CD4-positive, CD25-positive, alpha-beta regulatory T cell (primary cell): ENCODE data around the gene HADHB. TPM values are rescaled to one million over a fixed set of nuclear protein-coding genes. Genes with fewer than 3 reads are reported as not detected.
"Not testable (repeated sequence)": the region's sequence is repeated elsewhere in the genome, so short reads cannot be mapped to it uniquely, and the experiment has no call there.

Experiments
- ATAC-seq, 2 donors: fragments of 150-1000 bp; cut with Tn5 transposase; one replicate each; pipeline ENCODE4 v1.10.0; 2021; ENCODE audit warnings: low read depth in 2 of 2, moderate number of reproducible peaks in 2 of 2, moderate library complexity in 1 of 2
- DNase-seq, 3 donors: peaks; one replicate each; pipeline versions ENCODE4 v3.0.0 to v3.0.0-alpha.2; 2012 to 2022; ENCODE audit warnings: mixed read lengths in 1 of 3
- H3K27ac ChIP-seq: one replicate; pipeline ENCODE4 v1.7.0; 2013; ENCODE audit warnings: mild to moderate bottlenecking, low read length; ENCODE audit not compliant: insufficient read depth, poor library complexity, severe bottlenecking
- H3K27me3 ChIP-seq: one replicate; pipeline ENCODE4 v1.7.0; 2013; ENCODE audit warnings: low read length; ENCODE audit not compliant: control insufficient read depth, insufficient read depth
- H3K36me3 ChIP-seq: one replicate; pipeline ENCODE4 v1.7.0; 2013; ENCODE audit warnings: mild to moderate bottlenecking, low read length, moderate library complexity; ENCODE audit not compliant: control insufficient read depth, insufficient read depth
- H3K4me1 ChIP-seq: 2 replicates; pipeline ENCODE4 v1.7.0; 2013; ENCODE audit warnings: mild to moderate bottlenecking, low read length; ENCODE audit not compliant: insufficient read depth, control insufficient read depth, poor library complexity, severe bottlenecking
- H3K4me3 ChIP-seq: one replicate; pipeline ENCODE4 v1.7.0; 2013; ENCODE audit warnings: low read depth, mild to moderate bottlenecking, low read length, moderate library complexity
- H3K9me3 ChIP-seq, 2 experiments: 1 replicate in 1 of 2; 2 replicates in 1 of 2; pipeline ENCODE4 v1.7.0; 2013; ENCODE audit warnings: low read length in 2 of 2, mild to moderate bottlenecking in 1 of 2, moderate library complexity in 1 of 2; ENCODE audit not compliant: control insufficient read depth in 2 of 2
- H3K27ac Mint-ChIP-seq, 3 donors: one replicate each; pipeline ENCODE4 v1.8.0; 2020 to 2022; ENCODE audit warnings: mild to moderate bottlenecking in 3 of 3, mixed read lengths in 3 of 3, moderate library complexity in 2 of 3
- H3K27me3 Mint-ChIP-seq: one replicate; pipeline ENCODE4 v1.8.0; 2022; ENCODE audit warnings: mild to moderate bottlenecking, mixed read lengths
- H3K36me3 Mint-ChIP-seq: one replicate; pipeline ENCODE4 v1.8.0; 2020; ENCODE audit warnings: mixed read lengths
- H3K4me1 Mint-ChIP-seq, 4 donors: one replicate each; pipeline ENCODE4 v1.8.0; 2020 to 2022; ENCODE audit warnings: mixed read lengths in 4 of 4, mild to moderate bottlenecking in 1 of 4
- H3K4me3 Mint-ChIP-seq, 4 donors: one replicate each; pipeline ENCODE4 v1.8.0; 2020 to 2022; ENCODE audit warnings: mild to moderate bottlenecking in 4 of 4, mixed read lengths in 4 of 4, moderate library complexity in 3 of 4
- H3K9me3 Mint-ChIP-seq, 7 donors: one replicate each; pipeline ENCODE4 v1.8.0; 2020 to 2022; ENCODE audit warnings: mixed read lengths in 7 of 7, mild to moderate bottlenecking in 3 of 7, moderate library complexity in 2 of 7
- polyA plus RNA-seq, 4 donors: library from polyadenylated mRNA; unstranded; fragments of 300-500 nt; fragmentation: Illumina TruSeq; gene quantifications; one replicate each; pipeline ENCODE4 v1.2.3, GENCODE V29; 2021
- total RNA-seq: library from RNA; stranded (reverse); gene quantifications from one replicate; pipeline ENCODE4 v1.2.3, GENCODE V29; 2022

HADHB gene
- total and polyA plus RNA-seq, 5 donors from 2014 or later = 58.9 to 139 (median 121) TPM

DNA sequence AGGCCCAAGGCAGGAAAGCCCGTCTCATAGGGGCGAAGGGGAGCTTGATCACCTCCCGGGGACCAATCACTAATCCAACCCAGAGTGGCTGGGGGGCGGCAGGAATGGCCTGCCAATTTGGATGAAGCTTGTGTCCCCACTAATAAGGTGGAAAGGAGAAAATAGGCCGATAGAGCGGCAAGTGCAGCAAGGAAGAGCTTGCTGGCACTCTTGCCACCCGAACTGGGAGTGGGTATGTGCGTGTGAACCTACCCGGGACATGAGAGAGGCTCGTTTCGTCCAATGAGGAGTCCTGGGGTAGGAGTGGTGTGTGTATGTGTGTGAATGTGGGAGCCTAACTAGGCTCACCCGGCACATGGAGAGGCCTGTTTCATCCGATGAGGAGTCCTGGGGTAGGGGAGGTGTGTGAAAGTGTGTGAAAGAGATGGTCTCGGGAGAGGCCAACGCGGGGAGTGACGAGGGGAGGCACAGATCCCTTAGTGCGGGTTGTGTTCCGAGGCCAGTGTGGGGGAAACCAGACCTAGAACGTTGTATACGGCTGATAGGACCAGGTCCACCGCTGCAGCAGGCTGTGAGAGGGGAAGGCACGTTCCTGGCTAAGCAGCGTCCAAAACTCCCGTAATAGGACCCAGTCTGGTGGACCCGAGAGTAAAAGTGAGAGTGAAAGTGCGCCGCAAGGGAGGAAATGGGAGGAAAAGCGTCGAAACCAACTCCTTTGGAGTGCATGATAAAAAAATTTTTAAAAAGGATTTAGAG is 54.1 kb downstream of the HADHB start:
- DNase-seq (peak in 2 of 3 donors; percentile 19 to 32), ATAC-seq (peak; percentile 45 to 53)
- Histone ChIP-seq H3K9me3 (peaks cover 0 to 4% of the 10 kb centered on the region in 2 experiments), H3K4me1 (peaks cover 16% of the 10 kb centered on the region), H3K4me3 (peak overlapping the region; percentile 87), H3K27ac (peak overlapping the region; percentile 55), H3K27me3 (no peaks in the 10 kb centered on the region), H3K36me3 (no peaks in the 10 kb centered on the region)
- Mint-ChIP-seq H3K9me3 (peaks cover 0 to 3% (median 0%) of the 10 kb centered on the region in 7 donors), H3K27me3 (peaks cover 18% of the 10 kb centered on the region), H3K36me3 (peaks cover 3% of the 10 kb centered on the region), H3K4me3 (no peak overlapping the region), H3K27ac (no peak overlapping the region), H3K4me1 (no peaks in the 10 kb centered on the region)

DNA sequence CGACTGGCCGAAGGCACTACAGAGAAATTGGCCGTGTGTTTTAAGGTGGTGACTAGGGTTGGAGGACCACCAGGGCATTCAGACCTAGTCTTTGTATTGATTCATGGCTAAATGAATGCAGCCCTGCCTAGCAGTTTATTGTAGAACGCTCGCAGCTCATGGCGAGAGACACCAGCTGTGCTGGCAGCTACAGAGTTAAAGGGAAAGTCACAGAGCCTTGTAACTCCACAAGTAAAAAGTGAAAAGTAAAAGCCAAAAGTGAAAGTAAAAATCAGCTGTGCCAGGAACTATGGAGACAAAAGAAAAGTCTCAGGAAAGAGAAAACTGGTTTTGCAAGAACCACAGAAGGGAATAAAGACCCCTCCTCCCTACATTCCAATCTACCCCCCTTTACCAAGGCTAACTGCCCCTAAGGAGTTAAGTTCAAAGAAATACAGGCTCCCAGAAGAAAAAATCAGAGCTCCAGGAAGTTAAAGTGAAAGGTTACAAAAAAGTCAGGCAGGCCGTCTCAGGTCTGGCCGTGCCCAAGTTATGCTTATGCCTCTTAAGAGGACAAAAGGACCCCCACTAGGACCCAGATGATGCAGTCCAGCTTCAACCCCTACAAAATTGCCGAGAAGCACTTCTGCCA is 54.8 kb downstream of the HADHB start:
- DNase-seq (peak in 2 of 3 donors; percentile 22 to 55), ATAC-seq (peak; percentile 36 to 38)
- H3K9me3 ChIP-seq = peaks cover 0 to 4% of the 10 kb centered on the region in 2 experiments
- Mint-ChIP-seq H3K36me3 (peaks cover 7% of the 10 kb centered on the region), H3K27ac (no peak overlapping the region), H3K9me3 (peaks cover 0 to 3% (median 0%) of the 10 kb centered on the region in 7 donors), H3K4me3 (no peak overlapping the region), H3K27me3 (peaks cover 20% of the 10 kb centered on the region), H3K4me1 (no peaks in the 10 kb centered on the region)
- H3K27me3 ChIP-seq = no peaks in the 10 kb centered on the region
- H3K36me3 ChIP-seq = no peaks in the 10 kb centered on the region
- peak overlapping the region; percentile 55 for H3K27ac ChIP-seq
- peaks cover 16% of the 10 kb centered on the region for H3K4me1 ChIP-seq
- peak overlapping the region; percentile 87 for H3K4me3 ChIP-seq

GRCh38 chr2:26300234-26300925 is 55.6 kb downstream of the HADHB start:
- Histone ChIP-seq H3K4me1 (peaks cover 16% of the 10 kb centered on the region), H3K36me3 (no peaks in the 10 kb centered on the region), H3K4me3 (peak overlapping the region; percentile 87), H3K9me3 (peaks cover 0 to 2% of the 10 kb centered on the region in 2 experiments), H3K27me3 (no peaks in the 10 kb centered on the region), H3K27ac (peak overlapping the region; percentile 55)
- H3K9me3 Mint-ChIP-seq = no peaks in the 10 kb centered on the region
- H3K4me3 Mint-ChIP-seq = no peak overlapping the region
- peaks cover 16% of the 10 kb centered on the region for H3K27me3 Mint-ChIP-seq
- ATAC-seq (peak; percentile 56 to 65), DNase-seq (peak in 1 of 3 donors; percentile 46)
- H3K4me1 Mint-ChIP-seq = no peaks in the 10 kb centered on the region
- H3K27ac Mint-ChIP-seq = no peak overlapping the region
- H3K36me3 Mint-ChIP-seq = peaks cover 7% of the 10 kb centered on the region

DNA sequence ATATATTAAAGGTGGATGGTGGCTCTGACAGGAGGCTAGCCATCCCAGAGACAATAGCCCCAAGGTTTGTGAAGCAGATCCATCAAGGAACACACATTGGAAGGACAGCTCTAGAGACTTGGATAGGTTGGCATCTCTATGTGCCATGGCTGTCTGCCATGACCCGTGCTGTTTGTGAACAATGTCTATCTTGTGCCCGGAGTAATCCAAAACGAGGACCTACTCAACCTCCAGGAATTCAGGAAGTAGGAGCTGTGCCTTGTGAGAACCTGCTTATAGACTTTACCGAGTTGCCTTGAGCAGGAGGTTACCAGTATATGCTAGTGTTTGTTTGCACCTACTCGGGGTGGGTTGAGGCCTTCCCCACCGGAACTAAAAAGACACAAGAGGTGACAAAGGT is 58.1 kb downstream of the HADHB start:
- H3K9me3 Mint-ChIP-seq = no peaks in the 10 kb centered on the region
- Histone ChIP-seq H3K4me1 (peaks cover 16% of the 10 kb centered on the region), H3K9me3 (no peaks in the 10 kb centered on the region), H3K27me3 (no peaks in the 10 kb centered on the region), H3K27ac (no peak overlapping the region), H3K36me3 (no peaks in the 10 kb centered on the region), H3K4me3 (no peak overlapping the region)
- H3K27ac Mint-ChIP-seq = no peak overlapping the region
- DNase-seq (no peak), ATAC-seq (no peak)
- H3K27me3 Mint-ChIP-seq = peaks cover 11% of the 10 kb centered on the region
- H3K4me3 Mint-ChIP-seq = no peak overlapping the region
- peaks cover 11% of the 10 kb centered on the region for H3K36me3 Mint-ChIP-seq
- no peaks in the 10 kb centered on the region for H3K4me1 Mint-ChIP-seq

- H3K27ac ChIP-seq, H3K4me3 Mint-ChIP-seq, ATAC-seq, H3K4me1 Mint-ChIP-seq, H3K27ac Mint-ChIP-seq, H3K9me3 Mint-ChIP-seq, H3K36me3 ChIP-seq, H3K9me3 ChIP-seq, H3K27me3 ChIP-seq, H3K4me3 ChIP-seq, DNase-seq, H3K4me1 ChIP-seq: not testable (repeated sequence)
- Mint-ChIP-seq H3K36me3 (peaks cover 14% of the 10 kb centered on the region), H3K27me3 (peaks cover 11% of the 10 kb centered on the region)
These were observed 60.4 kb downstream of the HADHB start for GRCh38 chr2:26305094-26305493.

- Histone ChIP-seq H3K27ac (no peak overlapping the region), H3K4me3 (no peak overlapping the region), H3K36me3 (no peaks in the 10 kb centered on the region), H3K4me1 (no peaks in the 10 kb centered on the region), H3K27me3 (no peaks in the 10 kb centered on the region), H3K9me3 (no peaks in the 10 kb centered on the region)
- Mint-ChIP-seq H3K4me3 (no peak overlapping the region), H3K27me3 (peaks cover 11% of the 10 kb centered on the region), H3K4me1 (no peaks in the 10 kb centered on the region), H3K27ac (no peak overlapping the region), H3K9me3 (no peaks in the 10 kb centered on the region), H3K36me3 (peaks cover 18% of the 10 kb centered on the region)
- no peak for DNase-seq
- ATAC-seq = no peak
These were observed 60.8 kb downstream of the HADHB start for GRCh38 chr2:26305540-26305939.

- ATAC-seq (no peak), DNase-seq (no peak)
- H3K27ac ChIP-seq = no peak overlapping the region
- H3K4me3 Mint-ChIP-seq = no peak overlapping the region
- no peaks in the 10 kb centered on the region for H3K9me3 ChIP-seq
- no peaks in the 10 kb centered on the region for H3K27me3 Mint-ChIP-seq
- no peaks in the 10 kb centered on the region for H3K27me3 ChIP-seq
- no peaks in the 10 kb centered on the region for H3K4me1 Mint-ChIP-seq
- H3K9me3 Mint-ChIP-seq = no peaks in the 10 kb centered on the region
- H3K36me3 ChIP-seq = no peaks in the 10 kb centered on the region
- no peak overlapping the region for H3K4me3 ChIP-seq
- H3K4me1 ChIP-seq = no peaks in the 10 kb centered on the region
- no peak overlapping the region for H3K27ac Mint-ChIP-seq
- peaks cover 11% of the 10 kb centered on the region for H3K36me3 Mint-ChIP-seq
These were observed 65.2 kb downstream of the HADHB start for GRCh38 chr2:26309921-26310320.
